ENCODE data around the gene CD27.

GRCh38 chr12:6459004-6459337, 14.2 kb downstream of the CD27 start:
- TF ChIP-seq EZH2phosphoT487 (IDR thresholded peaks at IDR 0.05; ENCODE audit: borderline replicate concordance, low read length) (no peak), CTCF (conservative IDR thresholded peaks at IDR 0.05; ENCODE audit: low read depth, low read length) (no peak), EZH2 (IDR thresholded peaks at IDR 0.05; ENCODE audit: low read length, unreplicated experiment) (no peak)

Data from PC-3 (cell line).